ENCODE data around the gene RMND5B.
"Not testable (repeated sequence)": the region's sequence is repeated elsewhere in the genome, so short reads cannot be mapped to it uniquely, and the experiment has no call there.

Gene RMND5B, protein sequence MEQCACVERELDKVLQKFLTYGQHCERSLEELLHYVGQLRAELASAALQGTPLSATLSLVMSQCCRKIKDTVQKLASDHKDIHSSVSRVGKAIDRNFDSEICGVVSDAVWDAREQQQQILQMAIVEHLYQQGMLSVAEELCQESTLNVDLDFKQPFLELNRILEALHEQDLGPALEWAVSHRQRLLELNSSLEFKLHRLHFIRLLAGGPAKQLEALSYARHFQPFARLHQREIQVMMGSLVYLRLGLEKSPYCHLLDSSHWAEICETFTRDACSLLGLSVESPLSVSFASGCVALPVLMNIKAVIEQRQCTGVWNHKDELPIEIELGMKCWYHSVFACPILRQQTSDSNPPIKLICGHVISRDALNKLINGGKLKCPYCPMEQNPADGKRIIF

DNA sequence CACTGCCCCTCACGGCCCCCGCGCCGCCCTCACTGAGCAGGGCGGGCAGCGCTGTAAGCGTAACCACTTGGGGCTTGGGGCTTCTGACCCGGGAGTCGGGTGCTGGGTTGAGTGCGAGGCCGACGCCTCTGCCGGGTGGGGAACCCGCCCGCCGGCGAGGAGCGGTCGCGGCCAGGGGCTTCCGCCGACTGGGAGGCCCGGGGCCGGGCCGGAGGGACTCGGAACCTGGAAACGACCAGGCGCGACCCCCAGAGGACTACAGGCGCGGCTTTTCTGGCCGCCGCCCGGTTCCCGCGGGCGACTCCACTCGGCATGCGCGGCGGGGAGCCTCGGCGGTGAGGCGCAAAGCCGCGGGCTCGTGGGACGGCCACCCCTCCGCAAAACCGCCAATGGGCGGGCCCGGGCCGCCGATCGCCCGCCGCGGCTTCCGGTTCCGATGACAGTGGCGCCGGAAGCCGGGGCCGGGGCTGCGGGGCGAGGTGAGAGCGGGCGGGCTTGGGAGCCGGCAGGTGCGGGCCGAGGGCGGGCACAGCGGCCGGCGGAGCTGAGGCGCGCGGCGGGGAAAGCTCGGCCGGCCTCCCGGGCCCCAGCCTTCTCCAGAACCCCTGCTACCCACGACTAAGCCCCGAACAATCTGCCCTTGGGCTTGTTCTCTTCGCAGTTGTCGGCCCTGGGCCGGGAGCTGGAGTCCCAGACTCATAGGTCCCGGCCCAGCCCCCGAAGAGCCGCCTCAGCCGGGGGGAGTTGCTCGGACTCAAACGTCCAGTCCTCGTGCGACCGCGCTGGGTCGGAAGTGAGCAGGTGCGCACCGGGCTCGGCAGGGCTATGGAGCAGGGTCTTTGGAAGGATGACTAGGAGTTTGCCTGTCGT, at the start of gene RMND5B:
RMND5B (plus strand) TSS at position 439 of the 870 bp plus-strand sequence. CDS start 7,106 bp downstream, outside the sequence.
- Mint-ChIP-seq H3K36me3 (ENCODE audit: low read depth) (peaks cover 20% of the 10 kb centered on the region), H3K27me3 (ENCODE audit: low read depth) (no peaks in the 10 kb centered on the region), H3K4me1 (ENCODE audit: low read depth) (peaks cover 16% of the 10 kb centered on the region), H3K9me3 (no peaks in the 10 kb centered on the region), H3K4me3 (peak within 1 kb of the TSS; percentile 94), H3K27ac (peak within 1 kb of the TSS; percentile 92)
- peak; percentile 85 for DNase-seq (ENCODE audit: low spot score)

DNA sequence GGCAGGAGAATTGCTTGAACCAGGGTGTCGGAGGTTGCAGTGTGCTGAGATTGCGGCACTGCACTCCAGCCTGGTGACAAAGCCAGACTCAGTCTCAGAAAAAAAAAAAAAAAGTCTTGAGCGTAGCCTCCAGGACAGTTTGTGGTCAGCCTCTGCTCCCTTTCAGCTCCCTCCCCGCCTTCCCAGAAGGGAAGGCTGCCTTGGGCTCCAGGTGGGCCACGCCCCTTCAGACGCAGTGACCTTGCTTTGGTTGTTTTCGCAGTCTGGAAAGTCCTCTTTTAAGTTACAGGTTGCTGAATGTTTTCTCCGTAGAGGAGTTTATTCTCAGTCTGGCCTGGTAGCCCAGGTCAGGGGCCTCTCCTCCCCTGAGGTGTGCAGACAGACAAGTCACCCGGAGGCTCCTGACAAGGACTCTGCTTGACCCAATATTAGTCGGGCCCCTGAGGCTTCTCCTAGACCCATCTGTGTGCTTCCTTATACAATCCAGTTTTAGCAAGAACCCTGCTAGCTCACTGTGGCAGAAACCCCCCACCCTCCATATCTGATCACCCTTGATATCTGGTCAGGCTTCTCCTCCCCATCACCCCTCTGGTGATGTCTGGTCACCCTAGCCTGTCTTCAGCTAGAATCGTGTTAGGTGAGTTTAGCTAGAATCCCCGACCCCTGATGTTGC, 49.1 kb upstream of the RMND5B start:
- no peak for DNase-seq (ENCODE audit: low spot score)
- peaks cover 5% of the 10 kb centered on the region for H3K27me3 Mint-ChIP-seq (ENCODE audit: low read depth)
- H3K27ac Mint-ChIP-seq: no peak overlapping the region
- no peak overlapping the region for H3K4me3 Mint-ChIP-seq
- no peaks in the 10 kb centered on the region for H3K36me3 Mint-ChIP-seq (ENCODE audit: low read depth)
- no peaks in the 10 kb centered on the region for H3K4me1 Mint-ChIP-seq (ENCODE audit: low read depth)
- no peaks in the 10 kb centered on the region for H3K9me3 Mint-ChIP-seq

DNA sequence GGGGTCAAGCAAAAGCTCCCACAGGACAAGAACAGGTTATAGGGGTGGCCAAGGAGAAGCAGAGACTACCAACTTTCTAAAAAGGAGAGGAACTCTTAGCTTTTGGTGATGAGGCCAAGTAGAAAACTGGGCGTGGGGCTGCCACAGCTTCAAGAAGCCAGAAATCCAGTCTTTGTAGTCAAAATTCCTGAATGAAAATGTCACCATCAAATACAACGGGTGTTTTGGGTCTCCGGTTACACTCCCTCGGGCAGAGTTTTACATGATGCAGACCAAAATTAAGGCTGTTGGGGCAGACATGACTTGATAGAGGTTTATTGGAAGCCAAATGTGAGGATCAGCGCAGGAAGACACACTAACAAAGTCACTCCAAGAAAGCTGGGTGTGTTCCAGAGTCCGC, 46.9 kb upstream of the RMND5B start:
- H3K4me1 Mint-ChIP-seq (ENCODE audit: low read depth): no peaks in the 10 kb centered on the region
- H3K9me3 Mint-ChIP-seq: no peaks in the 10 kb centered on the region
- no peak for DNase-seq (ENCODE audit: low spot score)
- no peak overlapping the region for H3K4me3 Mint-ChIP-seq
- H3K27ac Mint-ChIP-seq: no peak overlapping the region
- peaks cover 5% of the 10 kb centered on the region for H3K27me3 Mint-ChIP-seq (ENCODE audit: low read depth)
- no peaks in the 10 kb centered on the region for H3K36me3 Mint-ChIP-seq (ENCODE audit: low read depth)

DNA sequence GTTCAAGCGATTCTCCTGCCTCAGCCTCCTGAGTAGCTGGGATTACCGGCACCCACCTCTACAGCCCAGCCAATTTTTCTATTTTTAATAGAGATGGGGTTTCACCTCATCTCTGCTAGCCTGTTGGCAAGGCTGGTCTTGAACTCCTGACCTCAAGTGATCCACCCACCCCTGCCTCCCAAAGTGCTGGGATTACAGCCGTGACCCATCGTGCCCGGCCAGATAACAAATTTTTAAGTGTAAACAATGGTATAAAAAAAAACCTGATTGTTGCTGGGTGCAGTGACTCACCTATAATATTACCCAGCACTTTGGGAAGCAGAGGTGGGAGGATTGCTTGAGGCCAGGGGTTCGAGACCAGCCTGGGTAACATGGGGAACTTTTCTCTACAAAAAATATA, 45.5 kb upstream of the RMND5B start:
- Mint-ChIP-seq H3K36me3 (ENCODE audit: low read depth) (no peaks in the 10 kb centered on the region), H3K4me3 (no peak overlapping the region), H3K4me1 (ENCODE audit: low read depth) (no peaks in the 10 kb centered on the region), H3K9me3 (no peaks in the 10 kb centered on the region), H3K27ac (no peak overlapping the region), H3K27me3 (ENCODE audit: low read depth) (peaks cover 3% of the 10 kb centered on the region)
- DNase-seq (ENCODE audit: low spot score): no peak

DNA sequence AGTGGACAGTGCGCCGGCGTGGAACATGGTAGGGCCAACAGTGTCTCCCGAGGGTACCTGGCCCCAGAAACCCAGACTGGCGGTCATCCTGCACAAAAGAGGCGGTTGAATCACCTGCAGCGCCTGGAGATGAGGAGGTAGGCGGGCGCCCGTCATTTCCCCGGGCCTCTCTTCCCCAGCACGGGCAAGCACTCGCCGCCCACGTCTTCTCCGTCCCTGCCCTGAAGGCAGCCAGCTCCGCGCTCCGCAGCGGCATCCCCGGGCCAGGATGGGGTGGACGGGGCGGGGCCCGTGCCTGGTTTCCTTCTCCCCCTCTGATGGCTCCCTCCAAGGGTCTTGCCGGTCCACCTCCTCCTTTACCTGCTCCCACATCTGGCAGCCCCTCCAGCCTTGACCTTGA, 44.5 kb upstream of the RMND5B start:
- H3K4me1 Mint-ChIP-seq (ENCODE audit: low read depth): peaks cover 2% of the 10 kb centered on the region
- peaks cover 3% of the 10 kb centered on the region for H3K27me3 Mint-ChIP-seq (ENCODE audit: low read depth)
- H3K4me3 Mint-ChIP-seq: no peak overlapping the region
- DNase-seq (ENCODE audit: low spot score): no peak
- peaks cover 3% of the 10 kb centered on the region for H3K9me3 Mint-ChIP-seq
- H3K27ac Mint-ChIP-seq: no peak overlapping the region
- H3K36me3 Mint-ChIP-seq (ENCODE audit: low read depth): peaks cover under 1% of the 10 kb centered on the region

DNA sequence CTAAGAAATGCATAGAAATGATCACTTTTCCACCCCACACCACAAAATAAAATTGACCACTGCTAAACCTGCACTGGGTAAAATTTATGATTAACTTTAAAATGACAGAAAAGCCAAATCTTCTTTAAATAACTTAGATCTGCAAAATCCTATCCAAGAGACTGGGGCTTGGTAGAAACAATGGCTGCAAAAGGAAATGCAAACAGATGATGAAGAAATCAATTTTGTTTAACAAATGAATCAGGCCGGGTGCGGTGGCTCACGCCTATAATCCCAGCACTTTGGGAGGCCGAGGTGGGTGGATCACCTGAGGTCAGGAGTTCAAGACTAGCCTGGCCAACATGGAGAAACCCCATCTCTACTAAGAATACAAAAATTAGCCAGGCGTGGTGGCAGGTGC, 43.6 kb upstream of the RMND5B start:
- H3K9me3 Mint-ChIP-seq; DNase-seq (ENCODE audit: low spot score); H3K4me1 Mint-ChIP-seq (ENCODE audit: low read depth); H3K27me3 Mint-ChIP-seq (ENCODE audit: low read depth); H3K4me3 Mint-ChIP-seq; H3K27ac Mint-ChIP-seq; H3K36me3 Mint-ChIP-seq (ENCODE audit: low read depth): not testable (repeated sequence)

DNA sequence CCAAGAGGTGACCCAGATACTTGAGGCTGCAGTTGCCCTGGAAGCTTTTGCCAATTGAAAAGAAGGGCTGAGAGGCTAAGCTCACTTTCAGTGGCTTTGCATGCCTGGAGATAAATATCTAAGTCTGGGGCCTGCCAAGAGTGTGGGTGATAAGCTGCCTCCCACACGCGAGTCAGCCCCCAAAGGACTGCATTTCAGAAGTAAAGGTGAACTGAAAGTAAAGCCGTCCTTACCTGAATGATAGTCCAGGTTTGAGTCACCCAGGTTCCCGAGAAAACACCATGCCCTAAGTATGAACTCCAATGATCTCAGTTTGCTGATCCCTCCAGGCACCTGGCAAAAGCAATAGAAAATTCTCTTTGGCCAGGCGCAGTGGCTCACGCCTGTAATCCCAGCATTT, 40.0 kb upstream of the RMND5B start:
- no peak overlapping the region for H3K27ac Mint-ChIP-seq
- peaks cover 11% of the 10 kb centered on the region for H3K9me3 Mint-ChIP-seq
- DNase-seq (ENCODE audit: low spot score): peak; percentile 20
- H3K4me3 Mint-ChIP-seq: no peak overlapping the region
- no peaks in the 10 kb centered on the region for H3K27me3 Mint-ChIP-seq (ENCODE audit: low read depth)
- peaks cover 13% of the 10 kb centered on the region for H3K4me1 Mint-ChIP-seq (ENCODE audit: low read depth)
- H3K36me3 Mint-ChIP-seq (ENCODE audit: low read depth): peaks cover 6% of the 10 kb centered on the region

DNA sequence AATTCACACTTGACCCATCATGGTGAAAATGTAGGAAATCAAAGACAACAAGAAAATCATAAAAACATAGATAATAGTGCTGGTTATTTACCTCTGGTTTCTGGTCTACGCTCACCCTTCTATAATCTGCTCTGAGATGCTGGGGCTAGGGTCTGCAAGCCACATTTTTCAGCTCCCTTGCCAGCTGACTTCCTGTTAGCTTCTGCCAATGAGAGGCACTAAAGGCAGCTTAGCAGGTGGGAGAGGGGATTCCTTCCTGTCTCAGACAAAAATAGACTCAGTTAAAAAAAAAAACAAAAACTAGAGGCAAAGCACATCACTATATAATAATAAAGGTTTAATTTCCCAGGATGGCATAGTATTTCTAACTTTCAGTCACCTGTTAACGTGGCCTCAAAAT, 37.7 kb upstream of the RMND5B start:
- H3K27me3 Mint-ChIP-seq (ENCODE audit: low read depth): no peaks in the 10 kb centered on the region
- no peak for DNase-seq (ENCODE audit: low spot score)
- H3K9me3 Mint-ChIP-seq: peaks cover 15% of the 10 kb centered on the region
- peaks cover 8% of the 10 kb centered on the region for H3K36me3 Mint-ChIP-seq (ENCODE audit: low read depth)
- no peak overlapping the region for H3K4me3 Mint-ChIP-seq
- H3K27ac Mint-ChIP-seq: no peak overlapping the region
- H3K4me1 Mint-ChIP-seq (ENCODE audit: low read depth): peaks cover 13% of the 10 kb centered on the region

DNA sequence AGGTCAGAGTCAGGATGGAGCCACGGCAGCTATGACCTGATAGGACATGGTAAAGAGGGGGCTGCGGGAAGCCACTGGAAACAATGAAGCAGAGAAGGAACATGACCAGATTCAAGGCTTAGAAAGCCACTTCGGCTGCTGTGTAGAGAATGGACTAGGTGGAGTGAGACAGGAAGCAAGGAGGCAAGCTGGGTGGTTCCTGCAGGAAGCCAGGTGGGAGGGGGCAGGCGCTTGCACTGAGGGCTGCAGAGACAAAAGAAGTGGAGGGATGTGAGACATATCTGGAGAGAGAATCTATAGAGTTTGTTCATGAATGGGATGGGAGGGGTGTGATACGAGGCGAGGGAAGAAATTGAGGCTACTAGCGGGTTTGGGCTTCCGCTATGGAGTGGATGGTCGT, 36.5 kb upstream of the RMND5B start:
- H3K27ac Mint-ChIP-seq: no peak overlapping the region
- H3K9me3 Mint-ChIP-seq: peaks cover 15% of the 10 kb centered on the region
- H3K4me1 Mint-ChIP-seq (ENCODE audit: low read depth): peaks cover 13% of the 10 kb centered on the region
- no peak for DNase-seq (ENCODE audit: low spot score)
- no peaks in the 10 kb centered on the region for H3K27me3 Mint-ChIP-seq (ENCODE audit: low read depth)
- H3K36me3 Mint-ChIP-seq (ENCODE audit: low read depth): peaks cover 8% of the 10 kb centered on the region
- peak overlapping the region; percentile 9 for H3K4me3 Mint-ChIP-seq

DNA sequence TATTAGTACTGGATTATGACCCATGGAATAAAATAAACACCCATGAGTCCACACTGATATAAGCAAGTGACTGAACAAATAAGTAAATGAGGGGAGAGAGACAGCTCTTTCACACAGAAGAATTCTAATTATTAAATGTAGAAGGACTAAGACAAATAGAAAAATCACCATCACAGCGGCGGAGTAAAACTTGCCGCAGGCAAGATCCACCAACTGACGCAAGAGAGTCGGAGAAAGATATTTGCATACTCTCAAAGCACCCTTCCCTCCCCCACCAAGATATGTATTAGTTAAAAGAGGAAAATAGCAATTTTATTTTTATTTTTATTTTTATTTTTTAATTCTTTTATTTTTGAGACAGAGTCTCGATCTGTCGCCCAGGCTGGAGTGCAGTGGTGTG, 32.1 kb upstream of the RMND5B start:
- Mint-ChIP-seq H3K27me3 (ENCODE audit: low read depth) (no peaks in the 10 kb centered on the region), H3K9me3 (peaks cover 4% of the 10 kb centered on the region)

DNA sequence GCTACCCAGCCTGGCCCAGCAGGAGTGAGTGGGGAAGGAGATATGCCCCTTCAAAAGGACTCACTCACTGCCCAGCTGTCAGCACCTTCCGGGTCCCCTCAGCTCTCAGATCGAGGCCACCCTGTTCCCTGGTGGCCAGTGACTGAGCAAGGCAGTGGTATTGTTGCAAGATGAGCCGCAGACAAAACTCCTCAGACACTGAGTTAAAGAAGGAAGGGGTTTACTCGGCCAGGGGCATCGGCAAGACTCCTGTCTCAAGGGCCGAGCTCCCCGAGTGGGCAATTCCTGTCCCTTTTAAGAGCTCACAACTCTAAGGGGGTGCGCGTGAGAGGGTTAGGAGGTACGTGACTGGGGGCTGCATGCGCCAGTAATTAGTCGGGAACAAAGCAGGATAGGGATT, 27.2 kb upstream of the RMND5B start:
- Mint-ChIP-seq H3K27ac (no peak overlapping the region), H3K36me3 (ENCODE audit: low read depth) (no peaks in the 10 kb centered on the region), H3K4me1 (ENCODE audit: low read depth) (peaks cover 5% of the 10 kb centered on the region), H3K4me3 (no peak overlapping the region), H3K27me3 (ENCODE audit: low read depth) (no peaks in the 10 kb centered on the region), H3K9me3 (no peaks in the 10 kb centered on the region)
- no peak for DNase-seq (ENCODE audit: low spot score)

More for the DNA sequence above, 32.1 kb upstream of the RMND5B start:
- Mint-ChIP-seq H3K4me1 (ENCODE audit: low read depth) (peaks cover 7% of the 10 kb centered on the region), H3K27ac (no peak overlapping the region), H3K36me3 (ENCODE audit: low read depth) (peaks cover 3% of the 10 kb centered on the region), H3K4me3 (no peak overlapping the region)
- no peak for DNase-seq (ENCODE audit: low spot score)

DNA sequence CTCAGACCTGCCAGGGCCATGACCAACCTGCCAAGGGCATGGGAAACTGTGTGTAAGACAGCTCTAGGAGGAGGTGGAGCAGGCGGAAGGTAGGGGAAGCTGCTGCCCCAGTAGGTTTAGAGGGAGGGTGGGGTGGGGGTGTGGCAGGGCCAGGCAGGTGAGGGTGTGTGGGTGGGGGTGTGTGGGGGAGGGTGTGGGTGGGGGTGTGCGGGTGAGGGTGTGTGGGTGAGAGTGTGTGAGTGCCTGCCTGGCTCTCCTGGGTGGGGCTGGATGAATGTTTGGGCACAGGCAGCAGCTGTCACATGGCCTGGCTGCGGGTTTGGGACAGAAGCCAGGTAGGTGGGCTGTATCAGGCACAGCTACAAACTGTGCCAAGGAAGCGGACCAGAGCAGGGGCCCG, 26.3 kb upstream of the RMND5B start:
- no peak overlapping the region for H3K27ac Mint-ChIP-seq
- H3K4me3 Mint-ChIP-seq: no peak overlapping the region
- H3K4me1 Mint-ChIP-seq (ENCODE audit: low read depth): peaks cover 7% of the 10 kb centered on the region
- DNase-seq (ENCODE audit: low spot score): no peak
- H3K36me3 Mint-ChIP-seq (ENCODE audit: low read depth): no peaks in the 10 kb centered on the region
- H3K27me3 Mint-ChIP-seq (ENCODE audit: low read depth): no peaks in the 10 kb centered on the region
- H3K9me3 Mint-ChIP-seq: no peaks in the 10 kb centered on the region

DNA sequence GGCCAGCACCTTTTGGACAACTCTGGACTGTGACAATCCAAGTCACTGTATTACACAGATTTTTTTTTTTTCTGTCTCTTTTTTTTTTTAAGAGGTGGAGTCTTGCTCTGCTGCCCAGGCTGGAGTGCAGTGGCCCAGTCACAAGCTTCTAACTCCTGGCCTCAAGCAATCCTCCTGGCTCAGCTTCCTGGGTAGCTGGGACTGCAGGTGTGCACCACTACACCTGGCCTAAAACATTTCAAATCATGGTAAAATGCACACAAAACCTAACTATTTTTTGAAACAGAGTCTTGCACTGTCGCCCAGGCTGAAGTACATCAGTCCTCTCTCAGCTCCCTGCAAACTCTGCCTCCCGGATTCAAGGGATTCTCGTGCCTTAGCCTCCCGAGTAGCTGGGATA, 24.7 kb upstream of the RMND5B start:
- no peak for DNase-seq (ENCODE audit: low spot score)
- Mint-ChIP-seq H3K27ac (no peak overlapping the region), H3K9me3 (no peaks in the 10 kb centered on the region), H3K4me3 (no peak overlapping the region), H3K36me3 (ENCODE audit: low read depth) (no peaks in the 10 kb centered on the region), H3K4me1 (ENCODE audit: low read depth) (peaks cover 7% of the 10 kb centered on the region), H3K27me3 (ENCODE audit: low read depth) (peaks cover 5% of the 10 kb centered on the region)

Data from T-helper 2 cell treated with Interferon-gamma antibody and Interleukin-4, amounts not matched to agents 5 μg/mL and 100 μg/mL, for 36 hours (primary cell).